ENCODE results near the gene NLN.

- TF ChIP-seq POLR2A (IDR thresholded peaks at IDR 0.05; ENCODE audit: low read depth) (no peak), CTCF (IDR thresholded peaks at IDR 0.05) (no peak), EP300 (IDR thresholded peaks at IDR 0.05) (no peak), POLR2AphosphoS5 (IDR thresholded peaks at IDR 0.05) (no peak)
Observed at GRCh38 chr5:65831276-65831675, 109.3 kb downstream of the NLN start.
